SK-N-SH treated with all-trans-retinoic acid at 6 μM for 48 hours (cell line): ENCODE data around the gene FAAP100.

Source experiments
- ATAC-seq: fragments of 200-7000 bp; cut with Tn5 transposase; 3 replicates; pipeline ENCODE4 v1.9.1; 2020; ENCODE audit warnings: mild to moderate bottlenecking, moderate library complexity
- ARNTL ChIP-seq: fragments of 450-650 bp; formaldehyde crosslinking; IDR thresholded peaks from 2 replicates; pipeline ENCODE4 v1.5.0; 2020; ENCODE audit warnings: low read depth, mild to moderate bottlenecking, moderate library complexity, borderline replicate concordance
- BACH2 ChIP-seq: fragments of 250-450 bp; sonication (Bioruptor Pico); IDR thresholded peaks from 2 replicates; pipeline ENCODE4 v1.9.0; 2021; ENCODE audit warnings: mild to moderate bottlenecking, borderline replicate concordance
- CREB5 ChIP-seq: fragments of 250-450 bp; sonication (Bioruptor Pico); IDR thresholded peaks from 2 replicates; pipeline ENCODE4 v1.5.1; 2020; ENCODE audit warnings: low read depth, mild to moderate bottlenecking, moderate library complexity
- CSDC2 ChIP-seq: fragments of 250-450 bp; sonication (Bioruptor Pico); IDR thresholded peaks from 2 replicates; pipeline ENCODE4 v1.5.0; 2020; ENCODE audit warnings: mild to moderate bottlenecking, moderate library complexity
- GLIS3 ChIP-seq: fragments of 250-450 bp; sonication (Bioruptor Pico); IDR thresholded peaks from 2 replicates; pipeline ENCODE4 v1.5.0; 2020; ENCODE audit warnings: mild to moderate bottlenecking, moderate library complexity
- ISL1 ChIP-seq: fragments of 250-450 bp; sonication (Bioruptor Pico); IDR thresholded peaks from 2 replicates; pipeline ENCODE4 v2.1.2; 2022; ENCODE audit warnings: mild to moderate bottlenecking, moderate library complexity
- OSR1 ChIP-seq: fragments of 250-450 bp; sonication (Bioruptor Pico); IDR thresholded peaks from 2 replicates; pipeline ENCODE4 v1.8.0; 2022; ENCODE audit warnings: moderate library complexity, mild to moderate bottlenecking, inconsistent platforms
- POU6F1 ChIP-seq: fragments of 250-450 bp; sonication (Bioruptor Pico); IDR thresholded peaks from 2 replicates; pipeline ENCODE4 v1.8.0; 2021; ENCODE audit warnings: low read depth, mild to moderate bottlenecking, moderate library complexity, borderline replicate concordance
- PPARA ChIP-seq: fragments of 250-450 bp; sonication (Bioruptor Pico); IDR thresholded peaks from 2 replicates; pipeline ENCODE4 v1.5.0; 2020; ENCODE audit warnings: mild to moderate bottlenecking, borderline replicate concordance
- RARB ChIP-seq: fragments of 250-450 bp; sonication (Bioruptor Pico); IDR thresholded peaks from 2 replicates; pipeline ENCODE4 v1.8.0; 2021; ENCODE audit warnings: mild to moderate bottlenecking, moderate library complexity
- SNAI2 ChIP-seq: fragments of 250-450 bp; sonication (Bioruptor Pico); IDR thresholded peaks from 2 replicates; pipeline ENCODE4 v1.5.0; 2020; ENCODE audit warnings: mild to moderate bottlenecking, moderate library complexity
- TOX ChIP-seq: fragments of 250-450 bp; sonication (Bioruptor Pico); IDR thresholded peaks from 2 replicates; pipeline ENCODE4 v1.8.0; 2021; ENCODE audit warnings: mild to moderate bottlenecking, moderate library complexity, borderline replicate concordance
- ZC3H10 ChIP-seq: fragments of 250-450 bp; sonication (Bioruptor Pico); IDR thresholded peaks from 2 replicates; pipeline ENCODE4 v1.5.1; 2021; ENCODE audit warnings: mild to moderate bottlenecking, moderate library complexity
- ZFP3 ChIP-seq: fragments of 250-450 bp; sonication (Bioruptor Pico); IDR thresholded peaks from 2 replicates; pipeline ENCODE4 v1.5.0; 2020; ENCODE audit warnings: mild to moderate bottlenecking, moderate library complexity
- ZFP30 ChIP-seq: fragments of 450-650 bp; formaldehyde crosslinking; IDR thresholded peaks from 2 replicates; pipeline ENCODE4 v1.5.0; 2022; ENCODE audit warnings: mild to moderate bottlenecking, moderate library complexity
- ZNF565 ChIP-seq: fragments of 450-650 bp; formaldehyde crosslinking; conservative IDR thresholded peaks from 2 replicates; pipeline ENCODE4 v1.5.0; 2020; ENCODE audit warnings: low read depth, mild to moderate bottlenecking, moderate library complexity
- ZNF70 ChIP-seq: fragments of 450-650 bp; formaldehyde crosslinking; IDR thresholded peaks from 2 replicates; pipeline ENCODE4 v1.5.0; 2020; ENCODE audit warnings: mild to moderate bottlenecking, moderate library complexity
- ZNF8 ChIP-seq: fragments of 450-650 bp; formaldehyde crosslinking; IDR thresholded peaks from 2 replicates; pipeline ENCODE4 v1.5.0; 2020; ENCODE audit warnings: mild to moderate bottlenecking, moderate library complexity
- TF ChIP-seq, protein P1 (sequence below): fragments of 250-450 bp; sonication (Bioruptor Pico); IDR thresholded peaks from 2 replicates; pipeline ENCODE4 v1.5.0; 2020; ENCODE audit warnings: mild to moderate bottlenecking, moderate library complexity
- TF ChIP-seq, protein P2 (sequence below): fragments of 250-450 bp; sonication (Bioruptor Pico); IDR thresholded peaks from 2 replicates; pipeline ENCODE4 v1.8.0; 2020; ENCODE audit warnings: mild to moderate bottlenecking, moderate library complexity, borderline replicate concordance
- TF ChIP-seq, protein P3 (sequence below): fragments of 250-450 bp; sonication (Bioruptor Pico); IDR thresholded peaks from 2 replicates; pipeline ENCODE4 v1.5.1; 2021; ENCODE audit warnings: mild to moderate bottlenecking, moderate library complexity

The FAAP100 gene

DNA sequence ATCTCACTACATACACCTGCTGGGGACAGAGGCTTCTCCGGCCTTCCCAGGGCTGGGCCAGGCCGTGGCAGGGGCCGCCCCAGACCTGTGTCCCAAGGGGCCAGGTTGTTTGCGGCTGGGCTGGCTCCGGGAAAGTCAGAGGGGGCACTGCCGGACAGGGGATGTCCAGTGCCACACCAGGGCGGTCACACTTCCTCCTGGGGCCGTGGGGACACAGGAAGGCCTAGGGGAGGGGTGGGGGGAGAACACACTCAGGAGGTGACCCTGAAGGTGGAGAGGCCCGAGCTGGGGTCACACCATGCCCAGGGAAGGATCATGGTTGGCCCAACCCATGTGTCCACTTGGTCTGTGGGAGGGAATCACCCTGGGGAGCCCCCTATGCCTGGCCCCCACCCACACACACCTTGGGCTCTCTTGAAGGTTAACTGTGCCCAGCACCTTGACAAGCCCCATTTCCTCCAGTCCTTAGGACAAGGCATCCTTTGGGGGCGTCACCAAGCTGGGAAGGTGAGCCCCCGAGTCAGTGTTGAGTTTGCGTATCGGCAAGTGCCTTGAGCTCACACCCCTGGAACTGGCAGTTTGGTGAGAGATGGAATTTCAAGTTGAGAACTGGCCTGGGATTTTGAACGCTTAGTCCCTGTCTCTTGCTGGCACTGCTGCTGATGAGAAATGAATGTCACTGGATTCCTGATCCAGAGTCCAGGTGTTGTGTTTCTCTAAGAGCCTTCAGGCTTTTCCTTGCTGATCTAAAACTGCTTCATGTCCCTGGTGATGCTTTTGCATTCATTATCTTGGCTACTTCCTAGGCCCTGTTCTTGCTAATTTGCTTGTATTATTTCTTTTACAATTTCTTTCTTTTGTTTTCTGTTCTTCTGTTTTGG is 31.9 kb downstream of the FAAP100 start:
- TF ChIP-seq ARNTL (CRISPR knock-in tag) (no peak), ZNF8 (CRISPR knock-in tag) (no peak), BACH2 (CRISPR knock-in tag) (no peak), GLIS3 (CRISPR knock-in tag) (no peak), ISL1 (no peak), ZNF565 (CRISPR knock-in tag) (no peak)
- TF ChIP-seq, protein P1, sequence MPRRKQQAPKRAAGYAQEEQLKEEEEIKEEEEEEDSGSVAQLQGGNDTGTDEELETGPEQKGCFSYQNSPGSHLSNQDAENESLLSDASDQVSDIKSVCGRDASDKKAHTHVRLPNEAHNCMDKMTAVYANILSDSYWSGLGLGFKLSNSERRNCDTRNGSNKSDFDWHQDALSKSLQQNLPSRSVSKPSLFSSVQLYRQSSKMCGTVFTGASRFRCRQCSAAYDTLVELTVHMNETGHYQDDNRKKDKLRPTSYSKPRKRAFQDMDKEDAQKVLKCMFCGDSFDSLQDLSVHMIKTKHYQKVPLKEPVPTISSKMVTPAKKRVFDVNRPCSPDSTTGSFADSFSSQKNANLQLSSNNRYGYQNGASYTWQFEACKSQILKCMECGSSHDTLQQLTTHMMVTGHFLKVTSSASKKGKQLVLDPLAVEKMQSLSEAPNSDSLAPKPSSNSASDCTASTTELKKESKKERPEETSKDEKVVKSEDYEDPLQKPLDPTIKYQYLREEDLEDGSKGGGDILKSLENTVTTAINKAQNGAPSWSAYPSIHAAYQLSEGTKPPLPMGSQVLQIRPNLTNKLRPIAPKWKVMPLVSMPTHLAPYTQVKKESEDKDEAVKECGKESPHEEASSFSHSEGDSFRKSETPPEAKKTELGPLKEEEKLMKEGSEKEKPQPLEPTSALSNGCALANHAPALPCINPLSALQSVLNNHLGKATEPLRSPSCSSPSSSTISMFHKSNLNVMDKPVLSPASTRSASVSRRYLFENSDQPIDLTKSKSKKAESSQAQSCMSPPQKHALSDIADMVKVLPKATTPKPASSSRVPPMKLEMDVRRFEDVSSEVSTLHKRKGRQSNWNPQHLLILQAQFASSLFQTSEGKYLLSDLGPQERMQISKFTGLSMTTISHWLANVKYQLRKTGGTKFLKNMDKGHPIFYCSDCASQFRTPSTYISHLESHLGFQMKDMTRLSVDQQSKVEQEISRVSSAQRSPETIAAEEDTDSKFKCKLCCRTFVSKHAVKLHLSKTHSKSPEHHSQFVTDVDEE (CRISPR knock-in tag): no peak
- no peak for ATAC-seq

- TF ChIP-seq ZNF565 (CRISPR knock-in tag): no peak
- TF ChIP-seq, protein P2, sequence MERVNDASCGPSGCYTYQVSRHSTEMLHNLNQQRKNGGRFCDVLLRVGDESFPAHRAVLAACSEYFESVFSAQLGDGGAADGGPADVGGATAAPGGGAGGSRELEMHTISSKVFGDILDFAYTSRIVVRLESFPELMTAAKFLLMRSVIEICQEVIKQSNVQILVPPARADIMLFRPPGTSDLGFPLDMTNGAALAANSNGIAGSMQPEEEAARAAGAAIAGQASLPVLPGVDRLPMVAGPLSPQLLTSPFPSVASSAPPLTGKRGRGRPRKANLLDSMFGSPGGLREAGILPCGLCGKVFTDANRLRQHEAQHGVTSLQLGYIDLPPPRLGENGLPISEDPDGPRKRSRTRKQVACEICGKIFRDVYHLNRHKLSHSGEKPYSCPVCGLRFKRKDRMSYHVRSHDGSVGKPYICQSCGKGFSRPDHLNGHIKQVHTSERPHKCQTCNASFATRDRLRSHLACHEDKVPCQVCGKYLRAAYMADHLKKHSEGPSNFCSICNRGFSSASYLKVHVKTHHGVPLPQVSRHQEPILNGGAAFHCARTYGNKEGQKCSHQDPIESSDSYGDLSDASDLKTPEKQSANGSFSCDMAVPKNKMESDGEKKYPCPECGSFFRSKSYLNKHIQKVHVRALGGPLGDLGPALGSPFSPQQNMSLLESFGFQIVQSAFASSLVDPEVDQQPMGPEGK (CRISPR knock-in tag): no peak
- no peak for TF ChIP-seq CREB5 (CRISPR knock-in tag)
- no peak for TF ChIP-seq TOX (CRISPR knock-in tag)
- TF ChIP-seq OSR1 (CRISPR knock-in tag): no peak
- TF ChIP-seq ZFP3 (CRISPR knock-in tag): no peak
- TF ChIP-seq SNAI2 (CRISPR knock-in tag): no peak
- TF ChIP-seq PPARA: no peak
- TF ChIP-seq ARNTL (CRISPR knock-in tag): no peak
- TF ChIP-seq, protein P3, sequence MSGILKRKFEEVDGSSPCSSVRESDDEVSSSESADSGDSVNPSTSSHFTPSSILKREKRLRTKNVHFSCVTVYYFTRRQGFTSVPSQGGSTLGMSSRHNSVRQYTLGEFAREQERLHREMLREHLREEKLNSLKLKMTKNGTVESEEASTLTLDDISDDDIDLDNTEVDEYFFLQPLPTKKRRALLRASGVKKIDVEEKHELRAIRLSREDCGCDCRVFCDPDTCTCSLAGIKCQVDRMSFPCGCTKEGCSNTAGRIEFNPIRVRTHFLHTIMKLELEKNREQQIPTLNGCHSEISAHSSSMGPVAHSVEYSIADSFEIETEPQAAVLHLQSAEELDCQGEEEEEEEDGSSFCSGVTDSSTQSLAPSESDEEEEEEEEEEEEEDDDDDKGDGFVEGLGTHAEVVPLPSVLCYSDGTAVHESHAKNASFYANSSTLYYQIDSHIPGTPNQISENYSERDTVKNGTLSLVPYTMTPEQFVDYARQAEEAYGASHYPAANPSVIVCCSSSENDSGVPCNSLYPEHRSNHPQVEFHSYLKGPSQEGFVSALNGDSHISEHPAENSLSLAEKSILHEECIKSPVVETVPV: no peak
- no peak for TF ChIP-seq POU6F1 (CRISPR knock-in tag)
- TF ChIP-seq ZC3H10 (CRISPR knock-in tag): no peak
- no peak for TF ChIP-seq RARB (CRISPR knock-in tag)
- no peak for TF ChIP-seq ZNF8 (CRISPR knock-in tag)
- no peak for TF ChIP-seq CSDC2
- no peak for TF ChIP-seq ZNF70 (CRISPR knock-in tag)
- no peak for TF ChIP-seq GLIS3 (CRISPR knock-in tag)
- no peak for TF ChIP-seq ZFP30 (CRISPR knock-in tag)
- no peak for ATAC-seq
These were observed 32.7 kb downstream of the FAAP100 start for GRCh38 chr17:81519284-81520020.
